Measurements from ENCODE around the gene GMPPB. TPM values are rescaled to one million over a fixed set of nuclear protein-coding genes. Genes with fewer than 3 reads are reported as not detected.

The GMPPB gene
- total RNA-seq = 10 to 100 TPM; 25.6 to 27.4 TPM

GRCh38 chr3:49723628-49724551 is at the start of gene GMPPB:
Gene GMPPB, minus strand, starts transcription at chr3:49723951. Its CDS starts 225 bp downstream, at chr3:49723726.
- peaks cover 13% of the 10 kb centered on the region for H3K36me3 Mint-ChIP-seq (ENCODE audit: low read depth)
- H3K4me3 Mint-ChIP-seq = peak within 1 kb of the TSS; percentile 96
- intact Hi-C loops (cut with micrococcal nuclease) = loop anchor here (1.0 to 10.0 kb wide), 6 partner anchors 37 to 699 kb away; partner anchors contain the start of genes APEH, IMPDH2, IP6K1 and MST1
- peaks cover 33% of the 10 kb centered on the region for H3K4me1 Mint-ChIP-seq (ENCODE audit: low read depth)
- peak within 1 kb of the TSS; percentile 95 for H3K27ac Mint-ChIP-seq
- peak; percentile 96 for DNase-seq
- no peaks in the 10 kb centered on the region for H3K9me3 Mint-ChIP-seq
- H3K27me3 Mint-ChIP-seq (ENCODE audit: low read depth) = no peaks in the 10 kb centered on the region
- CTCF ChIA-PET = interaction anchor here (0.6 to 1.6 kb wide), 2 partner anchors 185 to 539 kb away, joined by 3 read pairs; no protein-coding TSS in a partner anchor

DNA sequence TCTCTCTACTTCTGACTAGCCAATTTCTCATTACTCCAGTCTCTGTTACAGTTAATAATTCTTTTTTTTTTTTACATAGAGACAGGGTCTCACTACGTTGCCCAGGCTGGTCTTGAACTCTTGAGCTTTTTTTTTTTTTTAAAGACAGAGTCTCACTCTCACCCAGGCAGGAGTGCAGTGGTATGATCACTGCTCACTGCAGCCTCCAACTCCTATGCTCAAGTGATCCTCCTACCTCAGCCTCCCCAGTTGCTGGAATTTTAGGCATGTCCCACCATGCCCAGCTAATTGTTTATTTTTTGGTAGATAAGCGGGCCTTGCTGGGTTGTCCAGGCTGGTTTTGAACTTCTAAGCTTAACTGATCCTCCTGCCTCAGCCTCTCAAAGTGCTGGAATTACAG is 49.0 kb upstream of the GMPPB start:
- intact Hi-C loops (cut with micrococcal nuclease) = no loop called here
- Mint-ChIP-seq H3K4me3 (no peak overlapping the region), H3K27ac (no peak overlapping the region), H3K9me3 (no peaks in the 10 kb centered on the region), H3K27me3 (ENCODE audit: low read depth) (no peaks in the 10 kb centered on the region), H3K4me1 (ENCODE audit: low read depth) (peaks cover 45% of the 10 kb centered on the region), H3K36me3 (ENCODE audit: low read depth) (peaks cover 9% of the 10 kb centered on the region)
- DNase-seq = no peak
- CTCF ChIA-PET = interaction anchor here (0.9 to 1.0 kb wide), 2 partner anchors 15 to 29 kb away, joined by 5 to 8 read pairs; no protein-coding TSS in a partner anchor

GRCh38 chr3:49771340-49771938 is 47.7 kb upstream of the GMPPB start:
- intact Hi-C loops (cut with micrococcal nuclease) = no loop called here
- CTCF ChIA-PET = interaction anchor here (1.0 kb wide), 1 partner anchor 68 kb away, joined by 3 read pairs; no protein-coding TSS in a partner anchor
- Mint-ChIP-seq H3K36me3 (ENCODE audit: low read depth) (peaks cover 4% of the 10 kb centered on the region), H3K27ac (no peak overlapping the region), H3K9me3 (no peaks in the 10 kb centered on the region), H3K4me3 (no peak overlapping the region), H3K4me1 (ENCODE audit: low read depth) (peaks cover 40% of the 10 kb centered on the region), H3K27me3 (ENCODE audit: low read depth) (no peaks in the 10 kb centered on the region)
- no peak for DNase-seq

- Mint-ChIP-seq H3K4me3 (no peak overlapping the region), H3K4me1 (ENCODE audit: low read depth) (peaks cover 34% of the 10 kb centered on the region), H3K36me3 (ENCODE audit: low read depth) (peaks cover 6% of the 10 kb centered on the region), H3K27ac (no peak overlapping the region), H3K27me3 (ENCODE audit: low read depth) (no peaks in the 10 kb centered on the region), H3K9me3 (no peaks in the 10 kb centered on the region)
- CTCF ChIA-PET = interaction anchor here (0.5 to 1.4 kb wide), 2 partner anchors 69 to 1713 kb away, joined by 3 to 4 read pairs; no protein-coding TSS in a partner anchor
- DNase-seq = no peak
- intact Hi-C loops (cut with micrococcal nuclease) = no loop called here
Measured at GRCh38 chr3:49769926-49770325, 46.2 kb upstream of the GMPPB start.

DNA sequence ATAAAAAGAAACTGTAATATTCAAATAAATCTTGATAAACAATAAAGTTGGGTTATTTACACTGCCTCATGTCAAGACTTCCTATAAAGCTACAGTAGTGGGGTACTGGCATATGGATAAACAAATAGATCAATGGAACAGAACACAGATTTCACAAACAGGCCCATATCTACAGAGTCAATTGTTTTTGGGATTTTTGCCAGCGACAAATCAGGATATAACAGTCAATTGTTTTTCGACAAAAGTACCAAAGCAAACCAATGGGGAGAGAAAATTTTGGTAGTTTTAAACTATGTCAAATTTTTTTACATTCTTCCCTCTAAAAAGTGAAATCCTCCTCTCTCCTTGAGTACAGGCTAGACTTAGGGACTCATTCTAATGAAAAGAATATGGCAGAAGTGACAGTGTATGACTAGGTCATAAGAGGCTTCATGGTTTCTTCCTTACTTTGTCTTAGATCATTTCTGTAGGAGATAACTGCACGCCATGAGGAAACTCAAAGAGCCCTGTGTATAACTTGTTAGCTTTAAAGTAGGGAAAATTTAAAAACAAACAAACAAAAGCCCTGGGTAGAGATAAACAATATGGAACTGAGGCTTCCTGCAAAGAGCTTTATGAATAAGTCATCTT is 45.6 kb upstream of the GMPPB start:
- H3K4me1 Mint-ChIP-seq (ENCODE audit: low read depth) = peaks cover 31% of the 10 kb centered on the region
- peaks cover 7% of the 10 kb centered on the region for H3K36me3 Mint-ChIP-seq (ENCODE audit: low read depth)
- no peak overlapping the region for H3K4me3 Mint-ChIP-seq
- H3K27me3 Mint-ChIP-seq (ENCODE audit: low read depth) = no peaks in the 10 kb centered on the region
- CTCF ChIA-PET = interaction anchor here (0.5 to 1.4 kb wide), 4 partner anchors 59 to 1713 kb away, joined by 3 to 4 read pairs (median 4); no protein-coding TSS in a partner anchor
- no peak for DNase-seq
- intact Hi-C loops (cut with micrococcal nuclease) = no loop called here
- no peak overlapping the region for H3K27ac Mint-ChIP-seq
- no peaks in the 10 kb centered on the region for H3K9me3 Mint-ChIP-seq

DNA sequence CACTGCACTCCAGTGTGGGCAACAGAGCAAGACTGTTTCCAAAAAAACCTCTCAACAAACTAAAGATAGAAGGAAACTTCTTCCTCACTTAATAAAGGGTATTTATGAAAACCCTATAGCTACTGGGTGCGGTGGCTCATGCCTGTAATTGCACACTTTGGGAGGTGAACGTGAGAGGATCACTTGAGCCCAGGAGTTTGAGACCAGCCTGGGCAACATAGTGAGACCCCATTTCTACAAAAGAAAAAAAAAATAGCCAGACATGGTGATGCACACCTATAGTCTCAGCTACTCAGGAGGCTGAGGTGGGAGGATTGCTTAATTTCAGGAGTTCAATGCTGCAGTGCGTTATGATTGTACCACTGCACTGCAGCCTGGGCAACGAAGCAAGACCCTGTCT is 40.2 kb upstream of the GMPPB start:
- Mint-ChIP-seq H3K4me1 (ENCODE audit: low read depth) (peaks cover 10% of the 10 kb centered on the region), H3K36me3 (ENCODE audit: low read depth) (peaks cover 3% of the 10 kb centered on the region), H3K9me3 (no peaks in the 10 kb centered on the region), H3K27ac (no peak overlapping the region), H3K27me3 (ENCODE audit: low read depth) (no peaks in the 10 kb centered on the region), H3K4me3 (no peak overlapping the region)
- CTCF ChIA-PET = no interaction called here
- no peak for DNase-seq
- intact Hi-C loops (cut with micrococcal nuclease) = no loop called here

- no peaks in the 10 kb centered on the region for H3K27me3 Mint-ChIP-seq (ENCODE audit: low read depth)
- DNase-seq = no peak
- no peaks in the 10 kb centered on the region for H3K9me3 Mint-ChIP-seq
- H3K4me1 Mint-ChIP-seq (ENCODE audit: low read depth) = peaks cover 9% of the 10 kb centered on the region
- CTCF ChIA-PET = no interaction called here
- intact Hi-C loops (cut with micrococcal nuclease) = no loop called here
- H3K4me3 Mint-ChIP-seq = no peak overlapping the region
- H3K36me3 Mint-ChIP-seq (ENCODE audit: low read depth) = peaks cover 3% of the 10 kb centered on the region
- H3K27ac Mint-ChIP-seq = no peak overlapping the region
Measured at GRCh38 chr3:49761661-49762060, 37.9 kb upstream of the GMPPB start.

DNA sequence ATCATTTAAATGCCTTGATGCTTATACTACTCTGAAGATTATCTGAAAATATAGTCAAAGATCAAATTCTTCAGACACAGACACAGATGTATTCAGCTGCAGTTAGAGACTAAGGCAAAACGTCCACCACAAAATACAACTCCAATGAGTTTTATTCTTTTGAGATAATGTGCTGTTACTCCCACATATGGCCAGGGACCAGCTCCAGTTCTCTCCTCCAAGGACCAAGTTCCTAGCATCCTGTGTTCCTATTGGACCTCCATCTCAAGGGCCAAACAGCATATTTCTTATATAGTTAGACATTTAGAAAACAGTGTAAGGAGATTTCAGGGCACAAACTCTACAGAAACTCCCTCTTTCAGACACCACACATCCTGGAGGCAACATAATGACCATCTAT is 35.5 kb upstream of the GMPPB start:
- no peaks in the 10 kb centered on the region for H3K9me3 Mint-ChIP-seq
- no peak overlapping the region for H3K4me3 Mint-ChIP-seq
- H3K27ac Mint-ChIP-seq = no peak overlapping the region
- H3K4me1 Mint-ChIP-seq (ENCODE audit: low read depth) = peaks cover 20% of the 10 kb centered on the region
- H3K36me3 Mint-ChIP-seq (ENCODE audit: low read depth) = peaks cover 1% of the 10 kb centered on the region
- H3K27me3 Mint-ChIP-seq (ENCODE audit: low read depth) = no peaks in the 10 kb centered on the region
- intact Hi-C loops (cut with micrococcal nuclease) = no loop called here
- CTCF ChIA-PET = no interaction called here
- DNase-seq = no peak

DNA sequence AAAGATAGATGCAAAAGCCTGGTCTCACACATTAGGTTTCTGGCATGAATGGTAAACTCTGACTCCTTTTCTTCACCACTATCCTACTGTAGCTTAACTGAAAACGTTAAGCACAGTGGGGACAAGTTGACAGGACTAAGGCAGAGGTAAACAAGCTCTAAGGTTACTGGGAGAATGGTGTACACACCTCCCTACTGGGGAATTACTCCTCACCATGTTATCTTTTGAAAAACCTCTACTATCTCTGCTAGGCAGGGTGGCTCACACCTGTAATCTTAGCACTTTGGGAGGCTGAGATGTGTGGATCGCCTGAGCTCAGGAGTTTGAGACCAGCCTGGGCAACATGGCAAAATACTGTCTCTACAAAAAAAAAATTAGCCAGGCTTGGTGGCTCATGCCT is 33.4 kb upstream of the GMPPB start:
- no peak for DNase-seq
- CTCF ChIA-PET = interaction anchor here (0.6 kb wide), 1 partner anchor 196 kb away, joined by 3 read pairs; no protein-coding TSS in a partner anchor
- Mint-ChIP-seq H3K4me1 (ENCODE audit: low read depth) (peaks cover 24% of the 10 kb centered on the region), H3K9me3 (no peaks in the 10 kb centered on the region), H3K27me3 (ENCODE audit: low read depth) (no peaks in the 10 kb centered on the region), H3K36me3 (ENCODE audit: low read depth) (no peaks in the 10 kb centered on the region), H3K4me3 (no peak overlapping the region), H3K27ac (no peak overlapping the region)
- intact Hi-C loops (cut with micrococcal nuclease) = no loop called here

GRCh38 chr3:49756036-49756435 is 32.3 kb upstream of the GMPPB start:
- peaks cover 24% of the 10 kb centered on the region for H3K4me1 Mint-ChIP-seq (ENCODE audit: low read depth)
- H3K9me3 Mint-ChIP-seq = no peaks in the 10 kb centered on the region
- no peak overlapping the region for H3K27ac Mint-ChIP-seq
- intact Hi-C loops (cut with micrococcal nuclease) = no loop called here
- H3K36me3 Mint-ChIP-seq (ENCODE audit: low read depth) = no peaks in the 10 kb centered on the region
- no peaks in the 10 kb centered on the region for H3K27me3 Mint-ChIP-seq (ENCODE audit: low read depth)
- DNase-seq = no peak
- CTCF ChIA-PET = interaction anchor here (1.4 kb wide), 1 partner anchor 12 kb away, joined by 3 read pairs; no protein-coding TSS in a partner anchor
- H3K4me3 Mint-ChIP-seq = no peak overlapping the region

DNA sequence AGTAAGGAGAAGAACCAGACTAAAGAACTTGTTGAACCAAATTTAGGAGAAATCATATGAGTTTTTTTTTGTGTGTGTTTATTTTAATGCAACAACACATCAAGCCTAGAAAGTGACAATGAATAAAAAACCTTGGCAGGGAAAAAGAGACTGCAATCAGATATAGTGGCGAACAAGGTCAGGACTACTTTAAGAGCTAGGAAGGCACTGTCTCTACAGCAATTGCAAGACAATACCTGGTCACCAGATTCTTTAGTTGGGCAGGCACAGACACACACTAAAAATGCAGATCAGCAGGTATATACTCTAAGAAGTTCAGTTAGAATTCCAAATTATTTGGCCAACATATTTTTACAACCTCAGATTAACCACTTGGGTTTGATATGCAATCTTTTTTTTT is 30.8 kb upstream of the GMPPB start:
- Mint-ChIP-seq H3K9me3 (no peaks in the 10 kb centered on the region), H3K27me3 (ENCODE audit: low read depth) (no peaks in the 10 kb centered on the region), H3K27ac (no peak overlapping the region), H3K4me1 (ENCODE audit: low read depth) (peaks cover 26% of the 10 kb centered on the region), H3K36me3 (ENCODE audit: low read depth) (no peaks in the 10 kb centered on the region), H3K4me3 (no peak overlapping the region)
- DNase-seq = no peak
- CTCF ChIA-PET = interaction anchor here (1.4 kb wide), 1 partner anchor 10 kb away, joined by 3 read pairs; no protein-coding TSS in a partner anchor
- intact Hi-C loops (cut with micrococcal nuclease) = no loop called here

DNA sequence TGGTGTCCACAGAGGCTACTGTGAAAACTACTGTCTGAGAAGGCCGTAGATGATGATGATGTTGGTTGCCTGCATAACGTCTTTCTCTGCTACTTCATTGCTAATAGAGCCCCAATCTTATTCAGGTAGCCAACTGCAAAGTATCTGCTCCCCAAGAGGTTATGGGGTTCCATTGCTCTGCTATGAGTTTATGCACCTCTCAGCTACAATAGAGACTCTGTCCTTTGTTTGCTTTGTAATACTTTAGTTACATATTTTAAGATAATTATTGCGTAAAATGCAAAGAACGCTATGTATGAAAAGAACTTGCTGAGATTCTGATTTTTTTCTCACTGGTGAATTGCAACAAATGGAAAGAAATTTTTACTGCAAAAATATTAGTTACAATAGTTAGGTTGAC is 27.8 kb upstream of the GMPPB start:
- H3K4me3 Mint-ChIP-seq = no peak overlapping the region
- intact Hi-C loops (cut with micrococcal nuclease) = no loop called here
- H3K4me1 Mint-ChIP-seq (ENCODE audit: low read depth) = peaks cover 19% of the 10 kb centered on the region
- no peaks in the 10 kb centered on the region for H3K9me3 Mint-ChIP-seq
- no peak overlapping the region for H3K27ac Mint-ChIP-seq
- H3K27me3 Mint-ChIP-seq (ENCODE audit: low read depth) = no peaks in the 10 kb centered on the region
- peaks cover 3% of the 10 kb centered on the region for H3K36me3 Mint-ChIP-seq (ENCODE audit: low read depth)
- DNase-seq = no peak
- CTCF ChIA-PET = no interaction called here
